HG03066 (cell line): ENCODE measurements around the gene CAPZA2.

Source experiments
- ATAC-seq: cut with Tn5 transposase; IDR thresholded peaks from one replicate; pipeline ENCODE4 v1.9.1; 2021; ENCODE audit warnings: low read depth; ENCODE audit not compliant: unreplicated experiment

The CAPZA2 gene

GRCh38 chr7:116859323-116859722 is 3.1 kb upstream of the CAPZA2 start:
- no peak for ATAC-seq

GRCh38 chr7:116861717-116862116 is 670 bp upstream of the CAPZA2 start:
- ATAC-seq, result no peak

- ATAC-seq, result peak; percentile 7
Measured at GRCh38 chr7:116862951-116863670, 724 bp downstream of the CAPZA2 start.

- no peak for ATAC-seq
Measured at GRCh38 chr7:116863936-116864500, 1.6 kb downstream of the CAPZA2 start.

GRCh38 chr7:116871061-116871700 is 8.8 kb downstream of the CAPZA2 start:
- no peak for ATAC-seq

GRCh38 chr7:116872026-116872425 is 9.6 kb downstream of the CAPZA2 start:
- ATAC-seq, result no peak

- ATAC-seq, result no peak
Measured at GRCh38 chr7:116873619-116874018, 11.2 kb downstream of the CAPZA2 start.

GRCh38 chr7:116876664-116877442 is 14.5 kb downstream of the CAPZA2 start:
- no peak for ATAC-seq

GRCh38 chr7:116877443-116878217 is 15.2 kb downstream of the CAPZA2 start:
- no peak for ATAC-seq

- ATAC-seq, result no peak
Measured at GRCh38 chr7:116884691-116885090, 22.3 kb downstream of the CAPZA2 start.

GRCh38 chr7:116885724-116886123 is 23.3 kb downstream of the CAPZA2 start:
- no peak for ATAC-seq

GRCh38 chr7:116886543-116887156 is 24.3 kb downstream of the CAPZA2 start:
- ATAC-seq, result no peak

GRCh38 chr7:116888895-116889294 is 26.5 kb downstream of the CAPZA2 start:
- ATAC-seq, result no peak

- ATAC-seq, result no peak
Measured at GRCh38 chr7:116895849-116896248, 33.5 kb downstream of the CAPZA2 start.

- no peak for ATAC-seq
Measured at GRCh38 chr7:116897661-116898060, 35.3 kb downstream of the CAPZA2 start.

- no peak for ATAC-seq
Measured at GRCh38 chr7:116899308-116899707, 36.9 kb downstream of the CAPZA2 start.

GRCh38 chr7:116901143-116901542 is 38.8 kb downstream of the CAPZA2 start:
- no peak for ATAC-seq

GRCh38 chr7:116902867-116903266 is 40.5 kb downstream of the CAPZA2 start:
- ATAC-seq, result no peak

- ATAC-seq, result no peak
Measured at GRCh38 chr7:116906391-116906790, 44.0 kb downstream of the CAPZA2 start.

- ATAC-seq, result no peak
Measured at GRCh38 chr7:116910383-116910782, 48.0 kb downstream of the CAPZA2 start.
